ENCODE measurements around the gene IL36B. TPM values are rescaled to one million over a fixed set of nuclear protein-coding genes. Genes with fewer than 3 reads are reported as not detected.

IL36B gene
- total RNA-seq, 1 donor from 2014 or later, result not detected

DNA sequence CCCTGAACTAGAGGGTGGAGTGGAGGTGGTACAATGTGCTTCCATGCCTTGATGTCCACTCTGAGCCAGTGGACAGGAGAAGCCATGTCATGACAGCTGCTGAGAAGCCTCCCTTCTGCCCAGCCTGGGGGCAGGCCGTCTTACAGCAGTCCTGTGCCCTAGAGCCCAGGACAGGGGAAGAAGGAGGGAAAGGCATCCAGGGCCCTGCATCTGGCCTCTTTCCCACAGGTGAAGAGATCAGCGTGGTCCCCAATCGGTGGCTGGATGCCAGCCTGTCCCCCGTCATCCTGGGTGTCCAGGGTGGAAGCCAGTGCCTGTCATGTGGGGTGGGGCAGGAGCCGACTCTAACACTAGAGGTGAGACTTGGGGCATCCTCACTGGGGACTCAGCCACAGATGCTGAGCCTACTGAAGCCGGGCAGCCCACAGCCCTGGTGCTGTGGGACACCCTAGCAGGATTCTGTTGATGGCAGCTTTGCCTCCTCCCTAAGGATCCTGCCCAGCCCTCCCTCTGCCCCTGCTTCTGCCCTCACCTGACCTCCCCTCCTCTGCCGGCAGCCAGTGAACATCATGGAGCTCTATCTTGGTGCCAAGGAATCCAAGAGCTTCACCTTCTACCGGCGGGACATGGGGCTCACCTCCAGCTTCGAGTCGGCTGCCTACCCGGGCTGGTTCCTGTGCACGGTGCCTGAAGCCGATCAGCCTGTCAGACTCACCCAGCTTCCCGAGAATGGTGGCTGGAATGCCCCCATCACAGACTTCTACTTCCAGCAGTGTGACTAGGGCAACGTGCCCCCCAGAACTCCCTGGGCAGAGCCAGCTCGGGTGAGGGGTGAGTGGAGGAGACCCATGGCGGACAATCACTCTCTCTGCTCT is 9.5 kb upstream of the IL36B start:
- TF ChIP-seq, protein P1, sequence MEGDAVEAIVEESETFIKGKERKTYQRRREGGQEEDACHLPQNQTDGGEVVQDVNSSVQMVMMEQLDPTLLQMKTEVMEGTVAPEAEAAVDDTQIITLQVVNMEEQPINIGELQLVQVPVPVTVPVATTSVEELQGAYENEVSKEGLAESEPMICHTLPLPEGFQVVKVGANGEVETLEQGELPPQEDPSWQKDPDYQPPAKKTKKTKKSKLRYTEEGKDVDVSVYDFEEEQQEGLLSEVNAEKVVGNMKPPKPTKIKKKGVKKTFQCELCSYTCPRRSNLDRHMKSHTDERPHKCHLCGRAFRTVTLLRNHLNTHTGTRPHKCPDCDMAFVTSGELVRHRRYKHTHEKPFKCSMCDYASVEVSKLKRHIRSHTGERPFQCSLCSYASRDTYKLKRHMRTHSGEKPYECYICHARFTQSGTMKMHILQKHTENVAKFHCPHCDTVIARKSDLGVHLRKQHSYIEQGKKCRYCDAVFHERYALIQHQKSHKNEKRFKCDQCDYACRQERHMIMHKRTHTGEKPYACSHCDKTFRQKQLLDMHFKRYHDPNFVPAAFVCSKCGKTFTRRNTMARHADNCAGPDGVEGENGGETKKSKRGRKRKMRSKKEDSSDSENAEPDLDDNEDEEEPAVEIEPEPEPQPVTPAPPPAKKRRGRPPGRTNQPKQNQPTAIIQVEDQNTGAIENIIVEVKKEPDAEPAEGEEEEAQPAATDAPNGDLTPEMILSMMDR (conservative IDR thresholded peaks at IDR 0.05; ENCODE audit: low read depth, low read length), result no peak
- DNase-seq (ENCODE audit: low read depth), result no peak
- H3K4me3 ChIP-seq (ENCODE audit: low read depth, low read length), result no peak overlapping the region

DNA sequence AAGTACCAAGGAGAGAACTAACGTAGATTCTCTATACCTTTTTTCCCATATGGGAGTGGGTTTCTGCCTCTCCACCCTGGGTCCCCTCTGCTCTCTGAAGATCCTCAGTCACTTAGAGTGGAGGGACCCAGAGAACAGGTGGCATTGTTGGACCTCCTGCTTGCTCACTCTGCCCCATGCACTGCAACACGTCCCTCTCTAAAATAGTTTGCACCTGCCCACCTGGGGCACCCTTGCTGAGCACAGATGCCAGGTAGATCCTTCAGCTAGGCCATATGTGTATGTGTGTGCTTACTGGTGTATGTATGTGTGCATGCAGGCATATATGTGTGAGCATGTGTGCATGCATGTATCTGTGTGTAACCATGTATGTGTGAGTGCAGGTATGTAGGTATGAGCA is 8.6 kb upstream of the IL36B start:
- H3K4me3 ChIP-seq (ENCODE audit: low read depth, low read length), result no peak overlapping the region
- DNase-seq (ENCODE audit: low read depth), result no peak
- TF ChIP-seq, protein P1 (conservative IDR thresholded peaks at IDR 0.05; ENCODE audit: low read depth, low read length), result no peak

DNA sequence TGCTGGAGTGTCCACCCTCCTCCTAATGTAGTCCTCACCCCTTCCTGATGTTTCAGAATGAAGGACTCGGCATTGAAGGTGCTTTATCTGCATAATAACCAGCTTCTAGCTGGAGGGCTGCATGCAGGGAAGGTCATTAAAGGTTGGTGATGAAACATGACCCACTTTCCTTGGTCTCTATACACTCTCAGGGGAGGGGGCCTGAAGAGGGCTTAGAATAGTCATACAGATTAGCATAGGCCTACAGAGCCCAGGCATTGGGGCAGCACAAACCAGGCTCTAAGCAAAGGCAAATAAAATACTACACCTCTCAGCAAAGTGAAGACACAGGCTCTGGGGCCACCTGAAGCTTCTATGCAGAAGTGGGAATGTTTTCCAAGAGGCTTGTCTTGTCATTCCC is 8.1 kb upstream of the IL36B start:
- H3K4me3 ChIP-seq (ENCODE audit: low read depth, low read length), result no peak overlapping the region
- TF ChIP-seq, protein P1 (conservative IDR thresholded peaks at IDR 0.05; ENCODE audit: low read depth, low read length), result no peak
- no peak for DNase-seq (ENCODE audit: low read depth)

DNA sequence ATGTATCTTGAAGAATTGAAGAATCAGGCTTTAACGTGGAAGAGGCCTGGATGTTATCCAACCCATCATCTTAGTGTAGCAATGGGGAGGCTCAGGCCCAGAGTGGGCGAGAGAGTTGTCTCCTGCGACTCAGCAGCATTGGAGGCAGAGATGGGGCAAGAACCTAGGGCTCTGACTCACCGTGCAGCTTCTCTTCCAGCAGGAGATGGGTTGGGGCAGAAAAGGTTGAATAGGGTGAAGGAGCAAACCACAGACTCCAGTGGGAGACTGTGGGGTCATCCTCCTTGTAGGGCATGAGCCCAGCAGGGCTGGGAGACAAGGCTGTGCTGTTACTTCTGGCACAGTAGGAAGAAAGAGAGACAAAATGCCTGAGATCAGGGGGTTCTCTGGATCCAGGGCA is 7.7 kb upstream of the IL36B start:
- TF ChIP-seq, protein P1 (conservative IDR thresholded peaks at IDR 0.05; ENCODE audit: low read depth, low read length), result no peak
- no peak overlapping the region for H3K4me3 ChIP-seq (ENCODE audit: low read depth, low read length)
- DNase-seq (ENCODE audit: low read depth), result no peak

DNA sequence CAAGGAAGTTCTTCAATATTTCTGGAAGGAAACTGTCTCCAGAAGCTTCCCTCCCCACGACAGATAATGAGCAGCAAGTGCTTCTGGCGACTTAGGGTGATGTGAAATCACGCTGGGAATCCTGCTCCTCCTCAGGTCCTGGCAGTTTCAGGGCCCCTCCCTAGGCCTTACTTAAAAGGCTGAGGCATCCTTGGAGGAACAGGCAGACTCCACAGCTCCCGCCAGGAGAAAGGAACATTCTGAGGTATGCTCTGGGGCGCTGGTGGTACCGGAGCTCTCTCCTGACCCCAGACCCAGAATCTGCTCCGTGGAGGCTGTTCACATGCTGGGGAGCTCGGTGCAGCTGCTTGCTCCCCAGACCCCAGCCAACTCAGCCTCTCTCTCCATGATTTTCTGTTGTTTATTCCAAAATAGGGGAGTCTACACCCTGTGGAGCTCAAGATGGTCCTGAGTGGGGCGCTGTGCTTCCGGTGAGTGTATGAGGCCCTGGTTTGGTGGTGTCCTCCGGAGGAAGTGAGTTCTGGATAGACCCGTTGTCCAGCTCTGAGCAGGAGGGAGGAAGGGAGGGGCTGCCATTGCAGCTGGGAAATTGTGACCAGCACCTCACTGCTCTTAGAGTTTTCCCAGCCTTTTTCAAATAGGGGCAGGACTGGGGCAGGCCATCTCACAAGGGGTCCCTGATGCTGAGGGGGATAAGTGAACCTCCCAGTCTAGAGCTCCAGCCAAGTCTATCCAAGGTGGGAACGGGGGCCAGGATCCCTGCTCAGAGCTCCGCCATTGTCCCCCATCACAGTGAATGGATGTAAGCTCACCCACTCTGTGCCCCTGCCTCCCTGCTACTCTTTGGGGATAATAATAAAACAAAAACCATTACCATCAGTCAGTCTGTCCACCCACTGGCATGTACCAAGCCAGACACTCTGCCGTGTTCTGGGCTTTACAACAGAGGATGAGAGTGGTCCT is 6.6 kb upstream of the IL36B start, which contains the start of gene IL36RN:
TSS of gene IL36RN (plus strand) at position 201 of the 963 bp plus-strand sequence. CDS start at position 442, 241 bp downstream.
- no peak within 1 kb of the TSS for H3K4me3 ChIP-seq (ENCODE audit: low read depth, low read length)
- no peak for DNase-seq (ENCODE audit: low read depth)
- TF ChIP-seq, protein P1 (conservative IDR thresholded peaks at IDR 0.05; ENCODE audit: low read depth, low read length), result no peak

DNA sequence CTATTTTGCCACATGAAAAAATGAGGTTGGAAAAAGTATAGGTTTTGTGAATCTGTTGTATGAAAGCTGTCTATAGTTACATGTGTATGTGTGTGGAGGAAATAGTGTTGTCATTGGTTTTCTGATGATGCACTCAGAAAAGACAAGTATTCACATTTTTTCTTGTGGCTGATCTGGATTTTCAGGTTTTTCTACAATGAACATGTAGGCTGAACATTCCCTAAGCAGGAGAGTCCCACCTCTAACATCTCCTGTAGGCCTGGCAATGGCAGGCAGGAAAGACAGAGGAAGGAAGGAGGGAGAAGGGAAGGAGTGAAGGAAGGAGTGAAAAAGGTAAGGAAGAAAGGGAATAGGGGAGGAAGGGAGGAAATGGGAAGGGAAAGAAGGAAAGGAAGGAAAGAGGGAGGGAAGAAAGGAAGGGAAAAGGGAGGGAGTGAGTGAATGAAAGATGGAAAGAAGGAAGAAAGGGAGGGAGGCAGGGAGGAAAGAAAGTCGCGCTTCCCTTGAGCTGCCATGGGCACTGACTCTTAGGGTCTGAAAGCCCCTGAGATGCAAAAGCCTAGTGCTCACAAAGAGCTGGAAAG is 5.8 kb upstream of the IL36B start:
- TF ChIP-seq, protein P1 (conservative IDR thresholded peaks at IDR 0.05; ENCODE audit: low read depth, low read length), result no peak
- H3K4me3 ChIP-seq (ENCODE audit: low read depth, low read length), result no peak overlapping the region
- DNase-seq (ENCODE audit: low read depth), result no peak
